ENCODE results near the gene STK17A.

Gene STK17A

DNA sequence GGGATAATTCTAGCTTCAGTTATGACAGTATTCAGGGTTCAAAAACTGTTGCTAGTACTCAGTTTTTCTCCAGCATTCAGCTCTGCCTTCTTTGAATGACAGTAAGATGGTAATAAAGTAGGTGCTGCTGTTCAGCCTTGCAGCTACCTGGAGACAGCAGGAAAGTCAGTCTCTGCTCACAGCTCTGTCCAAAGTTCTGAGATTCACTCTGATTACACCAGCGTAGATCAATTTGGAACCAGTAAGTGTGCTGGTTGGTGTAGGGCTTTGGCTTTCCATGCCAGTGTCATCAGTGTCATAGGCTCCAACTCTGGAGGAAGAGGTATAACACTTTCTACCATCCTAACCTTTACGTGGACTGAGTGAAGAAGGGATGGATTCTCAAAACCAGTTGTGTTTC, 26.2 kb downstream of the STK17A start:
- ChIA-PET POLR2A (no interaction called here), CTCF (no interaction called here)
- no peak for DNase-seq (ENCODE audit: extremely low spot score)
- no peak for TF ChIP-seq LEF1 (IDR thresholded peaks at IDR 0.05; ENCODE audit: borderline replicate concordance)
- TF ChIP-seq SP1 (IDR thresholded peaks at IDR 0.05): no peak
- no peak for TF ChIP-seq FOXM1 (IDR thresholded peaks at IDR 0.05; ENCODE audit: borderline replicate concordance)
- no peak for TF ChIP-seq L3MBTL2 (conservative IDR thresholded peaks at IDR 0.05)
- TF ChIP-seq BHLHE40 (IDR thresholded peaks at IDR 0.05; ENCODE audit: borderline replicate concordance): no peak
- TF ChIP-seq, protein P1, sequence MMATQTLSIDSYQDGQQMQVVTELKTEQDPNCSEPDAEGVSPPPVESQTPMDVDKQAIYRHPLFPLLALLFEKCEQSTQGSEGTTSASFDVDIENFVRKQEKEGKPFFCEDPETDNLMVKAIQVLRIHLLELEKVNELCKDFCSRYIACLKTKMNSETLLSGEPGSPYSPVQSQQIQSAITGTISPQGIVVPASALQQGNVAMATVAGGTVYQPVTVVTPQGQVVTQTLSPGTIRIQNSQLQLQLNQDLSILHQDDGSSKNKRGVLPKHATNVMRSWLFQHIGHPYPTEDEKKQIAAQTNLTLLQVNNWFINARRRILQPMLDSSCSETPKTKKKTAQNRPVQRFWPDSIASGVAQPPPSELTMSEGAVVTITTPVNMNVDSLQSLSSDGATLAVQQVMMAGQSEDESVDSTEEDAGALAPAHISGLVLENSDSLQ (IDR thresholded peaks at IDR 0.05): no peak
- no peak for TF ChIP-seq FOXK2 (IDR thresholded peaks at IDR 0.05)
- no peak for TF ChIP-seq HDGF (IDR thresholded peaks at IDR 0.05; ENCODE audit: borderline replicate concordance)
- TF ChIP-seq CTBP1 (IDR thresholded peaks at IDR 0.05; ENCODE audit: borderline replicate concordance): no peak
- no peak for TF ChIP-seq ZNF384 (IDR thresholded peaks at IDR 0.05)
- TF ChIP-seq ARNT (IDR thresholded peaks at IDR 0.05): no peak
- TF ChIP-seq ELF4 (IDR thresholded peaks at IDR 0.05): no peak
- no peak for TF ChIP-seq NFRKB (IDR thresholded peaks at IDR 0.05)

GRCh38 chr7:43612128-43612527, 29.2 kb downstream of the STK17A start:
- DNase-seq (ENCODE audit: extremely low spot score): no peak
- ChIA-PET POLR2A (no interaction called here), CTCF (no interaction called here)
- TF ChIP-seq L3MBTL2 (conservative IDR thresholded peaks at IDR 0.05) (no peak), FOXK2 (IDR thresholded peaks at IDR 0.05) (no peak)

DNA sequence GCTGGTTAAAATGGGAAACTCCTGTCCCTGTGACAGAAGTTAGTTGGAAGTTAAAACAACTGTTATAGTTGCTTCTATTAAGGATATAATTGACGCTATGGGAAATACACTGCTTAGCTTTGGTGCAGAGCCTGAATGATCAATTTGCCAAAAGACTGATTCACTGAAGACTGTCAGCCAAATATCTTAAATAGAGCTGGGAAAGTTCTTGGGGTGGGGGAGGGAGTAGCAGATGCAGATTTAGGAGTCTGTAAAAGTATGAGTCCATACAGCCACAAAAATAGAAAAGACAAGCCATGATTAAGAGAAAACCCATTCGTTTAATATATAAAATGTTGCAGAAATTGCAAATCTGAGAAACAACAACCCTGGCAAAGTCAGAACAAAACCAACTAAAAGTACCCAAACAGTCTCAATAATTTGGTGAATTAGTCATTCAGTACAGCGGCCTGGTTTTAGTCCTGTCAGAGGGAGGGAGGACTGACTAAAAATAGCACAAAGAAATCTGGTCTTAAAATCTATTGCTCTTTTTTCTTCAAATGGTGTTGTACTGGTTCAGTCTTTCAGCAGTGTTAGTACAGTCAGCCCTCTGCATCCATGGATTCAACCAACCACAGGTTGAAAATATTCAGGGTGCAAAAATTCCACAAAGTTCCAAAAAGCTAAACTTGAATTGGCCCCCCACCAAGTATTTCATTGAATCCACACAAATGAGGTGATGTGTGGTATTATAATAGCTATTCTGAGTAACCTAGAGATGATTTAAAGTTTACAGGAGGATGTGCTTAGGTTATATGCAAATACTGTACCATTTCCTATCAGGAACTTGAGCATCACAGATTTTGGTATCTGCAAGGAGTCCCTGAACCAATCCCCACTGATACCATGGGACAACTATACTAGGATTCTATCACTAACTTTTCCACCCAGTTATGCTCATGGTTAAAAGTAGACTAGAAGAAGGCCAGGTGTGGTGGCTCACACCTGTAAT, 30.0 kb downstream of the STK17A start:
- DNase-seq (ENCODE audit: extremely low spot score): no peak
- TF ChIP-seq ARNT (IDR thresholded peaks at IDR 0.05): no peak
- TF ChIP-seq SUZ12 (IDR thresholded peaks at IDR 0.05): no peak
- no peak for TF ChIP-seq FOXK2 (IDR thresholded peaks at IDR 0.05)
- TF ChIP-seq ELF4 (IDR thresholded peaks at IDR 0.05): no peak
- TF ChIP-seq HDGF (IDR thresholded peaks at IDR 0.05; ENCODE audit: borderline replicate concordance): no peak
- no peak for TF ChIP-seq CTBP1 (IDR thresholded peaks at IDR 0.05; ENCODE audit: borderline replicate concordance)
- TF ChIP-seq ZNF384 (IDR thresholded peaks at IDR 0.05): no peak
- TF ChIP-seq, protein P1 (IDR thresholded peaks at IDR 0.05): no peak
- no peak for TF ChIP-seq LEF1 (IDR thresholded peaks at IDR 0.05; ENCODE audit: borderline replicate concordance)
- no peak for TF ChIP-seq NFRKB (IDR thresholded peaks at IDR 0.05)
- no peak for TF ChIP-seq TARDBP (IDR thresholded peaks at IDR 0.05)
- no peak for TF ChIP-seq FOXM1 (IDR thresholded peaks at IDR 0.05; ENCODE audit: borderline replicate concordance)
- no peak for TF ChIP-seq L3MBTL2 (conservative IDR thresholded peaks at IDR 0.05)
- no peak for TF ChIP-seq FOXA1 (IDR thresholded peaks at IDR 0.05)
- no peak for TF ChIP-seq BHLHE40 (IDR thresholded peaks at IDR 0.05; ENCODE audit: borderline replicate concordance)
- CTCF ChIA-PET: no interaction called here
- POLR2A ChIA-PET: no interaction called here

DNA sequence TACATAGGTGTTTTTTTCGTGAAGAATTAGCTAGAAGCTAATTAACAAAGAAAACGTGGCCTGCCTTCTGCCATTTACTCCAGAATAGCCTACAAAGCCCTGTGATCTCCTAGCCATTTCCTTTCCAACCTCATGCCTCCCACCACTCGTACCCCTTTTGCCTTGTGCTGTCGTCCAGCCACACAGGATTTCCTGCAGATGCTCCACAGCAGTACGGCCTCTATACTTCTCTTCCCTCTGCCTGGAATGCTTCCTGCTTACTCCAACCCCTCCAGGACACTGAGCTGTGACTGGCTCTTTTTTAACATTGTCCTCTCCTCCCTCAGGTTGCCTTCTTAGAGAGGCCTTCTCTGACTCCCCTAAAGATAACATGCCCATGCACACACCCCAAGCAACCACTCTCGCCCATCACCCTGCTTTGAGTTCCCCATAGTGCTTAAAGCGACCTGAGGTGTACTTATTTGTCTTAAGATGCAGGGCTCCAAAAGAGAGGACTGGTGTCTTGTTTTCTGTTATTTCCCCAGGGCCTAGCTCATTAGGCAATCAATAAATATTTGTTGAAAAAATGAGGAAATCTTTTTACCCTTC, 32.7 kb downstream of the STK17A start:
- POLR2A ChIA-PET: no interaction called here
- TF ChIP-seq L3MBTL2 (conservative IDR thresholded peaks at IDR 0.05) (no peak), TARDBP (IDR thresholded peaks at IDR 0.05) (no peak), ARNT (IDR thresholded peaks at IDR 0.05) (no peak), LEF1 (IDR thresholded peaks at IDR 0.05; ENCODE audit: borderline replicate concordance) (no peak), SP1 (IDR thresholded peaks at IDR 0.05) (no peak), ZNF384 (IDR thresholded peaks at IDR 0.05) (no peak), FOXA1 (IDR thresholded peaks at IDR 0.05) (no peak), BHLHE40 (IDR thresholded peaks at IDR 0.05; ENCODE audit: borderline replicate concordance) (no peak), SUZ12 (IDR thresholded peaks at IDR 0.05) (no peak), ELF4 (IDR thresholded peaks at IDR 0.05) (no peak), FOXK2 (IDR thresholded peaks at IDR 0.05) (no peak), FOXM1 (IDR thresholded peaks at IDR 0.05; ENCODE audit: borderline replicate concordance) (no peak), CTBP1 (IDR thresholded peaks at IDR 0.05; ENCODE audit: borderline replicate concordance) (no peak), HDGF (IDR thresholded peaks at IDR 0.05; ENCODE audit: borderline replicate concordance) (no peak), NFRKB (IDR thresholded peaks at IDR 0.05) (no peak)
- TF ChIP-seq, protein P1 (IDR thresholded peaks at IDR 0.05): no peak

DNA sequence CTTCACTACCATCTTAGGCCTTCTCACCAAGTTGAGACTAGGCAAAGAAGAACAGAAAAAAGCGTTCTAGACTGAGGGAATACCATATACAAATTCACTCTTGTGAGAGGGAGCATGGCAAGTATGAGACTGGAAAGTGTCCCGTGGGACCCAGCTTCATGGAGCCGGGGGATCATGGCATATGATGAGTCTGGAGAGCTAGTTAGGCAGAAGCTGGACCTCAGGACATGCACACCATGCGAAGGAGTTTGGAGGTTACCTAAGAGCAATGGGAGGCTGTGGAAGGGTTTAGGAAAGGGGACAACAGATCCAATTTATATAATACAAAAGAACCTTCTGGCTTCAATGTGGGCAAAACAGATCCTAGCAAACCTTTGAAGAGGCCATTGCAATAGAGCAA, 34.1 kb downstream of the STK17A start:
- CTCF ChIA-PET: no interaction called here
- POLR2A ChIA-PET: no interaction called here
- no peak for DNase-seq (ENCODE audit: extremely low spot score)
- no peak for TF ChIP-seq BHLHE40 (IDR thresholded peaks at IDR 0.05; ENCODE audit: borderline replicate concordance)
- no peak for TF ChIP-seq SP1 (IDR thresholded peaks at IDR 0.05)
- no peak for TF ChIP-seq ELF4 (IDR thresholded peaks at IDR 0.05)
- TF ChIP-seq HDGF (IDR thresholded peaks at IDR 0.05; ENCODE audit: borderline replicate concordance): no peak
- no peak for TF ChIP-seq CTBP1 (IDR thresholded peaks at IDR 0.05; ENCODE audit: borderline replicate concordance)
- no peak for TF ChIP-seq L3MBTL2 (conservative IDR thresholded peaks at IDR 0.05)
- TF ChIP-seq NFRKB (IDR thresholded peaks at IDR 0.05): no peak
- no peak for TF ChIP-seq FOXM1 (IDR thresholded peaks at IDR 0.05; ENCODE audit: borderline replicate concordance)
- TF ChIP-seq ZNF384 (IDR thresholded peaks at IDR 0.05): no peak
- TF ChIP-seq FOXA1 (IDR thresholded peaks at IDR 0.05): no peak
- TF ChIP-seq SUZ12 (IDR thresholded peaks at IDR 0.05): no peak
- TF ChIP-seq TARDBP (IDR thresholded peaks at IDR 0.05): no peak
- TF ChIP-seq, protein P1 (IDR thresholded peaks at IDR 0.05): no peak
- no peak for TF ChIP-seq LEF1 (IDR thresholded peaks at IDR 0.05; ENCODE audit: borderline replicate concordance)

More for the DNA sequence above, 32.7 kb downstream of the STK17A start:
- DNase-seq (ENCODE audit: extremely low spot score): no peak
- CTCF ChIA-PET: no interaction called here

Measured in HEK293T (cell line).